Keratinocyte (primary cell): ENCODE results near the gene BPNT1.

Source experiments
- EZH2 ChIP-seq: IDR thresholded peaks from one replicate; pipeline ENCODE4 v1.6.1; 2012; ENCODE audit warnings: inconsistent platforms, mild to moderate bottlenecking, low read length, moderate library complexity
- TF ChIP-seq, protein P1 (sequence below), 3 experiments: IDR thresholded peaks in 1 of 3; conservative IDR thresholded peaks in 1 of 3; optimal IDR thresholded peaks in 1 of 3; 2 replicates in 2 of 3; 3 replicates in 1 of 3; pipeline versions ENCODE3 to v1.5.1; 2011; ENCODE audit warnings: low read length in 3 of 3, mild to moderate bottlenecking in 3 of 3, moderate library complexity in 2 of 3, control low read depth in 1 of 3, inconsistent platforms in 1 of 3; ENCODE audit not compliant: insufficient read depth in 2 of 3; ENCODE audit errors: extremely low read depth in 1 of 3

DNA sequence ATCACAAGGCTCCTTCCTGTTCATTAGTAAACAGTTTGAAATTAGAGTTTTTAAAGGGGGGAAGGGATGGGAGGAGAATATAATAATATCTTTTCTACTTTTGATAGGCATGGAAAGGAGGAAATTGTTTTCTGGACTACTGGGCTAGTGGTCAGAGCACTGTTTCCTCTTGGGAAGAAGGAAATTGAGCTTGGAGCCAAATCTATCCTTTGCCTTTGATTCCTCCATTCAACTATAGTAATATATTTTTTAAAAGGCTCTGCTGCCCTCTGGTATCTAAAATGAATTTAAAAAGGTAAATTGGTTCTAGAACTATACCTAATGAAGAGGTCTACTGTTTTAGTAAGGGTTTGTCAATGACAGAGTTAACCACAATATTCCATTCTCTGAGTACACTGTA lies 10.2 kb upstream of the BPNT1 start:
- TF ChIP-seq, protein P1, sequence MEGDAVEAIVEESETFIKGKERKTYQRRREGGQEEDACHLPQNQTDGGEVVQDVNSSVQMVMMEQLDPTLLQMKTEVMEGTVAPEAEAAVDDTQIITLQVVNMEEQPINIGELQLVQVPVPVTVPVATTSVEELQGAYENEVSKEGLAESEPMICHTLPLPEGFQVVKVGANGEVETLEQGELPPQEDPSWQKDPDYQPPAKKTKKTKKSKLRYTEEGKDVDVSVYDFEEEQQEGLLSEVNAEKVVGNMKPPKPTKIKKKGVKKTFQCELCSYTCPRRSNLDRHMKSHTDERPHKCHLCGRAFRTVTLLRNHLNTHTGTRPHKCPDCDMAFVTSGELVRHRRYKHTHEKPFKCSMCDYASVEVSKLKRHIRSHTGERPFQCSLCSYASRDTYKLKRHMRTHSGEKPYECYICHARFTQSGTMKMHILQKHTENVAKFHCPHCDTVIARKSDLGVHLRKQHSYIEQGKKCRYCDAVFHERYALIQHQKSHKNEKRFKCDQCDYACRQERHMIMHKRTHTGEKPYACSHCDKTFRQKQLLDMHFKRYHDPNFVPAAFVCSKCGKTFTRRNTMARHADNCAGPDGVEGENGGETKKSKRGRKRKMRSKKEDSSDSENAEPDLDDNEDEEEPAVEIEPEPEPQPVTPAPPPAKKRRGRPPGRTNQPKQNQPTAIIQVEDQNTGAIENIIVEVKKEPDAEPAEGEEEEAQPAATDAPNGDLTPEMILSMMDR (optimal IDR thresholded peaks at IDR 0.05 in 1 of 3, IDR thresholded peaks at IDR 0.05 in 1 of 3, conservative IDR thresholded peaks at IDR 0.05 in 1 of 3; ENCODE audit: extremely low read depth in 1 of 3, insufficient read depth in 2 of 3, low read length in 3 of 3) = no peak
- TF ChIP-seq EZH2 = no peak
